GM19025 (cell line): ENCODE measurements around the gene TMEM151A.
"Not testable (repeated sequence)": the region's sequence is repeated elsewhere in the genome, so short reads cannot be mapped to it uniquely, and the experiment has no call there.

Experiments
- ATAC-seq: cut with Tn5 transposase; IDR thresholded peaks from one replicate; pipeline ENCODE4 v1.9.1; 2021; ENCODE audit warnings: mild to moderate bottlenecking, low read depth, moderate library complexity; ENCODE audit not compliant: unreplicated experiment

The TMEM151A gene

DNA sequence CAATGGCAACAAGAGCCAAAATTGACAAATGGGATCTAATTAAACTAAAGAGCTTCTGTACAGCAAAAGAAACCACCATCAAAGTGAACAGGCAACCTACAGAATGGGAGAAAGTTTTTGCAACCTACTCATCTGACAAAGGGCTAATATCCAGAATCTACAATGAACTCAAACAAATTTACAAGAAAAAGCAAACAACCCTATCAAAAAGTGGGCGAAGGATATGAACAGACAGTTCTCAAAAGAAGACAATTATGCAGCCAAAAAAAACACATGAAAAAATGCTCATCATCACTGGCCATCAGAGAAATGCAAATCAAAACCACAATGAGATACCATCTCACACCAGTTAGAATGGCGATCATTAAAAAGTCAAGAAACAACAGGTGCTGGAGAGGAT is 28.6 kb downstream of the TMEM151A start:
- ATAC-seq = not testable (repeated sequence)

DNA sequence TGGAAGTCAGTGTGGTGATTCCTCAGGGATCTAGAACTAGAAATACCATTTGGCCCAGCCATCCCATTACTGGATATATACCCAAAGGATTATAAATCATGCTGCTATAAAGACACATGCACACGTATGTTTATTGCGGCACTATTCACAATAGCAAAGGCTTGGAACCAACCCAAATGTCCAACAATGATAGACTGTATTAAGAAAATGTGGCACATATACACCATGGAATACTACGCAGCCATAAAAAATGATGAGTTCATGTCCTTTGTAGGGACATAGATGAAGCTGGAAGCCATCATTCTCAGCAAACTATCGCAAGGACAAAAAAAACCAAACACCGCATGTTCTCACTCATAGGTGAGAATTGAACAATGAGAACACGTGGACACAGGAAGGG is 29.1 kb downstream of the TMEM151A start:
- ATAC-seq = not testable (repeated sequence)

GRCh38 chr11:66321606-66322005 is 29.9 kb downstream of the TMEM151A start:
- ATAC-seq = no peak

DNA sequence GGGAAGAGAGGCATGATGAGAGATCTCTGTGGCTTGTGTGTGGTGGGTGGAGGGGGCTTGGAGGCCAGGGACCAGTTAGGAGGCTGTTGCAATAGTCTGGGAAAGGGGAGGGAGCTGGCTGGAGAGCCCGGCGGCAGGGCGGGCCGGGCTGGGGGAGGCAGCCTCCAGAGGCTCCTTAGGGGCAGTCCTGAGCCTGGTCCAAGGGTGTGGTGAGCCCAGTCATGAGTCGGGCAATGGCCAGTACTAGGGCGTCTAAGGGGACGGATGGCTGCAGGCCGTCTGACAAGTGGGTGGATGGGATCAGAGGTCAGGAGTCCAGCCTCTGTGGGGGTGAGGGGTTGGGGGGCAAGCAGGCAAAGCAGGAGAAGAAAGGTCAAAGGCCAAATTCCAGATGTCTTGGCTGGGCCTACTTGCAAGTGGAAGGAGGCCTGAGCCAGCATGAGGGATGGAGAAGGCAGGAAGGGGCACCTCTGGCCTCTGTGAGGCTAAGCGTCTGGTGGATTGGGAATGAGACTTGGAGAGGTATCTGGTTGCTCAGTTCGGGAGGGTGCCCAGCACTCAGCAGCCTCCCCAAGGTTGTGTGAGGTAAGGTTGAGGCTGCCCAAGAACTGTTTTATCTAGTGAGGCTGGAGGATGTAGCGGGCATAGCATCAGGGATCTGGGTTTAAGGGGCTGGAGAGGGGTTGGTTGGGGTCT is 31.2 kb downstream of the TMEM151A start:
- no peak for ATAC-seq

- ATAC-seq = no peak
Observed at GRCh38 chr11:66323684-66324083, 32.0 kb downstream of the TMEM151A start.

- no peak for ATAC-seq
Observed at GRCh38 chr11:66324664-66325063, 33.0 kb downstream of the TMEM151A start.

DNA sequence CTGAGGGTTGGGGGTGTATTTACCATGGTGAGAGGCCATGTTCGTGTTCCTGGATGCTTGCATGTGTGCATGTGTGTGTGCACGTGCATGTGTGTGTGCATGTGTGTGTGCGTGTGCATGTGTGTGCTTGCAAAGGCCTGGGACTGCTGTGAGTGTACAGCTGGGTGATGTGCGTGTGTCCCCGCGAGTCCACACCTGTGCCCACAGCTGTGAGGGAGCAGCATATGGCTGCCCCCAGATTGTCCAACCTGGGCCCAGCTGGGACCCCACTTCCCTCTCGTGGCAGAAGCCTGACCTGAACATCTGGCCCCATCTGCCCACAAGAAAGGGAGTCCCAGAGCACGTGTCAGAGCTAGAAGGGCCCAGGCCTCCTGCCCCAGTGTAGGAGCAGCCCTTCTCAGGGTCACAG is 33.6 kb downstream of the TMEM151A start:
- no peak for ATAC-seq

- ATAC-seq = no peak
Observed at GRCh38 chr11:66326261-66327111, 34.8 kb downstream of the TMEM151A start.

DNA sequence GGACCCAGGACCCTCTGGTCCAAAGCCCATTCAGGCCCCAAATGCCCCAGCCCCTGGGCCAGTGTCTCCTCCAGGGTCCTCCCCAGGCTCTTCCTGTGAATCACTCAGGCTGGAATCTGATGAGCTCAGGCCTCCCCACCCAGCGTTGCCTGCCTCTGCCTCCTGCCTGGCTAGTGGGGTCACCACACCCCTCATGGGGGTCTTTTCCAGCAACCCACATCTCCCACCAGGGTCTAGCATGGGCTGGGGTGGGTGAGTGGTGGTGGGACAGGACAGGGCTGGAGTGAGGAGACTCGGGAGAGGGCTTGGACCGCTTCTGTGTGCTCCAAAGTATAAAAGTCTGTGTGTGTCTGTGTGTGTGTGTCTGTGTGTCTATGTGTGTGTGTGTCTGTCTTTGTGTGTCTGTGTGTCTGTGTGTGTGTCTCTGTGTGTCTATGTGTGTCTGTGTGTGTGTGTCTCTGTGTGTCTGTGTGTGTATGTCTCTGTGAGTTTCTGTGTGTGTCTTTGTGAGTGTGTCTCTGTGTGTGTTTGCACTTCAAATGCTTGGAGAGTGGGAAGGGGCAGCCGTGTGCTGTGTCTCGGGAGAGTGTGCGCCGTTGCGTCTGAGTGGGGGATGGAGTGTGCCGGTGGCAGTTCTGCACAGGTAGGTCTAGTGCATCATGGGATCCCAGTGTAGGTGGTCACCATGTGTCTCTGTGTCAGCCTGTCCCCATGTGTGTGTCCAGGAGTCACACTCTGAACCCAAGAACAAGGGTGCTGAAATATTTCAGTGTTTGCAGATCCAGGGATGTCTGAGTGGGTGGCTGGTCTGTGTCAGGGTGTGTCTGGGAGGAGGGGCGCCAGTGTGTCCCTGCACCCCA is 35.7 kb downstream of the TMEM151A start:
- ATAC-seq = no peak

DNA sequence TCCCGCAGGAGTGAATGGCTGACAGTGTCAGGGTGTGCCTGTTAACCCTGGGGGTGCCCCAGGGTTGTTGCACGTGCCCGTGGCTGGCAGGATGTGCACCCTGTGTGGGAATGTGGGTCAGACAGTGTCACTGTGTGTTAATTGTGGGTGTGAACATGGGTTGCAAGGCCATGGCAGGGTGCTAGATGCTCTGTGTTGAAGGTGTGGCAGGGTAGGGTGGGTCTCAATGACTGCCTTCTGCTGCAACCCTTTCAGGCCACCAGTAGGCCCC is 36.3 kb downstream of the TMEM151A start:
- no peak for ATAC-seq

DNA sequence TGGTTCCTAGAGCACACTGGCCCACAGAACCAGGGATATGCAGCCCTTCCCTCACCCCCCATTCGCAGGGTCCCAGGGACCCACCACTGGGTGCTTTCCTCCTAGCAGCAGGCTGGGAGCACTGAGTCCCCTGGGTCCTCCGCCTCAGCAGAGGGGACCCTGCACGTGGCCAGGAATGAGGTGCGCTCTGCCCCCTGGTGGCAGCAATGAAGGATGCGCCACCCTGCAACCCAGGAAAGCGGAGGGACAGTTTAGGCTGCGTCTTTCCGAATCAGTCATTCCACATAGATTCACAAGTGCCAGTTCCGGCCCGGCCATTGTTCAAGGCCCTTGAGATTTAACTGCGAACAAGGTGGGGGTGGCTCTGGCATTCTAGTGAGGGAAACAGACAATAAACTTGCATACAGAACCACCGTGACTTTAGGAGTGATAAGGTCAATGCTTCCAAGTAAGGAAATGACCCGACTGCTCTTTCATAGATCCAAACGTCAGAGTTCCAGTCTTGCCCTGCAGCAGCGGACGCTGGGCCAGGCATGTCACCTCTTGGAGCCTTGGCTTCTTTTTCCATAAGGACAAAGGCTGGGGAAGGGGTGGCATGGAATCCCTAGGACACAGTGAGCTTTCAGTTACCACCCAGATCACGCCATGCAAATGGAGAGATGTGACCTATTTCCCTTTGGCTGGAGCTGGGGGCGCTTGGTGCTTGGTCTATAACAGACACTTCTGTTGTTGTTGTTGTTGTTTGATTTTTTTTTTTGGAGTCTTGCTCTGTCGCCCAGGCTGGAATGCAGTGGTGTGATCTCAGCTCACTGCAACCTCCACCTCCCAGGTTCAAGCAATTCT is 36.8 kb downstream of the TMEM151A start:
- ATAC-seq = no peak

DNA sequence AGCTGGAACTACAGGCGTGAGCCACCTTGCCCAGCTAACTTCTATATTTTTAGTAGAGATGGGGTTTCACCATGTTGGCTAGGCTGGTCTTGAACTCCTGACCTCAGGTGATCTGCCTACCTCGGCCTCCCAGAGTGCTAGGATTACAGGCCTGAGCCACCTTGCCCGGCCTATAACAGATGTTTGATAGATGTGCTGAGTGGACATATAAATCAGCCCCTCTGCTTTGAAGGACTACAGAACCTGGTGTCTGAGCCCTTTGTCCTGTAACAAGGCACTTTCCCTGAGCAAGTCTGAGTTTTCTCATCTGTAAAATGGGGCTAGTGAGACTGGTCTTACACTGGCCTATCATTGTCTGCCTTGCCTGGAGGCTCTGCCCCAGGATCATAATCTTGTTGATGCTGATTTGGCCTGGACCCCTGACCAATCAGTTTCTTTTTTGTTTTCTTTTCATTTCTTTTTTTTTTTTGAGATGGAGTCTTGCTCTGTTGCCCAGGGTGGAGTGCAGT is 37.5 kb downstream of the TMEM151A start:
- no peak for ATAC-seq

DNA sequence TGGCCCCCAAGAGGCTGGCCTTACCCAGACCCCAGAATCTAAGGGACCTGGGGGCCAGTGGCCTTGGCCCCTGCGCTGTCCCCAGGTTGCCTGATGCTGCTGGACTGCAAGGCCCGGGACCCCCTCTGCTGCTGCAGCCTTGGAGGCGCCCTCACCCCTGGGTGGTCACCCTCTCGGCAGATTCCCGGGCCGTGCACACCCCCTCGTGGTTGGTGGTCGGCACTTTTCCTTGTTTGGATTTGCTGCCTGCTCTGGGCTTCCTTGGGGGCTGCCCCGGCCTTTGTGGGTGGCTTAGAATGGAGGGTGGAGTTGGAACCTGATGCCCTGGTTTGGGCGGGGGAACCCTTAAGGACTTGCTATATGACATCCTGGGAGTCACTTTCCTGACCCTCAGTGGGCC is 39.2 kb downstream of the TMEM151A start:
- no peak for ATAC-seq

DNA sequence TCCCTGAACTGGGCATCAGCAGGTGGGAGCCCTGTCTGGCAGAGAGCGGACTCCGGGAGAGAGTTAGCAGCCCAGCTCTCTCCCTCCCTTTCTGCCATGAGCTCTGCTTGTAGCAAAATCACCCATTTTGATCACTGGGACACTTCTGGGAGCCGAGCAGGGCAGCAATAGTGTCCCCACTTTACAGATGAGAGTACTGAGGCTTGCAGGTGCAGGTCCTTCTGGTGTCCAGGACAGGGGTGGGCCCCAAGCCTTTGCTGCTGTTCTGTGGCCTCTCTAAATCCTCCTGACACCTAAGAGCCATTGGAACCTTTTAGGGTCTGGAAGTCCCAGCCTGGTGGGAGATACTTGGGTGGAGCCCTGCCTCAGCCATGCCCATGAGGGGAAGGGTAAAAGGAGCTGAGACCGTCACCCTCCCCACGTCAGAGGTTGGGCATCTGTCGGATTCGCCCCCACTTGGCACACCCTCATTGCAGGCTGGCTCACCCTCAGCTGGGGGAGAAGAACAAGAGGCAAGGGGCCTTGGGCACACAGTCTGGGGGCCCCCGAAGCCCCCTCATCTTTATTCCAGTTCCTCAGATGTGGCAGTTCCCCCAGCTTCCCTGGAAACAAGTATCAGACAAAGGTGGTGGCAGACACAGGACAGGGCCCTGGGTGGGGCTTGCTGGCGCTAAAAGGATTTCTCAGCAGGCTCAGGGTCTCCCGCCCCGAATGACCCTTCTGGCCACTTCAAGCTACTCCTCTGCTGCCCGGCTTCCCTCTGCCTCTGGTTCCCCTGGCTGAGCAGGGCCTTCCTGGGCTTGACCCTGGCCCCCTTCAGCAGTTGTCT is 40.1 kb downstream of the TMEM151A start:
- no peak for ATAC-seq

GRCh38 chr11:66332371-66333219 is 40.9 kb downstream of the TMEM151A start:
- ATAC-seq = no peak

DNA sequence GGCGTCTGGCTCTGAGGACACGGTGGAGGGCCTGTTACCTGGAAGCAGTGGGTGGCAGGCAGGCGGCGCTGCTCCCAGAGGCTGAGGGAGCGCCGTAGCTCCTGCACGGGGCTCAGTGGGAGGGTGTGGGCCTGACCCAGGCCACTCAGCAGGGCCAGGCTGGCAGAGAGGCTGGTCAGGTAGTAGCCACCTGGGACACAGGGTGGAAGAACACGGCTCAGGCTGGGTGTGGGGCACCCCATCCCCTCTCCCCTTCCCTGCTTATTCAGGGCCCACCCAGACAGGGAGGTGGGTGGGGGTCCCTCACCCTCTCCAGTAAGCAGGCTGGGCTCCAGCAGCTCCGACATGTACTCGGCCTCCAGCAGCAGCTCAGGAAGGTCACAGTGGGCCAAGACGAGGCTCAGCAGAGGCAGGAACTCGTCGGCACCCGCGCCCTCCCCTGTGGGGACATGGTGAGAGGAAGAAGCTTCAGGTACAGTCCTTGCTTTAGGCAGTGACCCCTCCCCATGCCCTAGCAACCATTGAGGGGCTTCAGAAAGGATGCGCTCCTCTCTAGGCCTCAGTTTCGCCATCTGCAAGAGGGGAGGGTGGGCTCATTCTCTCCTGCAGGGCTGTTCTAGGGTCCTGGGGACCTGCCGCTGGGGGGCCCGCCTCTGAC is 41.7 kb downstream of the TMEM151A start:
- no peak for ATAC-seq

GRCh38 chr11:66333896-66334604 is 42.4 kb downstream of the TMEM151A start:
- no peak for ATAC-seq
